Activated CD4-positive, CD25-positive, alpha-beta regulatory T cell treated with anti-CD3 and anti-CD28 coated beads, Interleukin-2, amount 50 U/mL, for 24 hours (primary cell): ENCODE data around the gene MAN2A2.

Source experiments
- ATAC-seq, 2 donors: fragments of 150-1000 bp; cut with Tn5 transposase; one replicate each; pipeline ENCODE4 v1.10.0; 2021; ENCODE audit warnings: mild to moderate bottlenecking in 1 of 2, moderate library complexity in 1 of 2

MAN2A2 gene

GRCh38 chr15:90902840-90903732, at the start of gene MAN2A2:
TSS of gene MAN2A2 (plus strand) at chr15:90903302. CDS start at chr15:90904208, 906 bp downstream.
- ATAC-seq: peak; percentile 64 to 70

GRCh38 chr15:90855139-90855538, 48.0 kb upstream of the MAN2A2 start:
- no peak for ATAC-seq

GRCh38 chr15:90857337-90857736, 45.8 kb upstream of the MAN2A2 start:
- ATAC-seq: no peak

- no peak for ATAC-seq
Observed at GRCh38 chr15:90857883-90858443, 45.1 kb upstream of the MAN2A2 start.

GRCh38 chr15:90859234-90860131, 43.6 kb upstream of the MAN2A2 start:
- no peak for ATAC-seq

GRCh38 chr15:90860450-90860849, 42.7 kb upstream of the MAN2A2 start:
- ATAC-seq: no peak

- no peak for ATAC-seq
Observed at GRCh38 chr15:90860942-90861675, 42.0 kb upstream of the MAN2A2 start.

- ATAC-seq: no peak
Observed at GRCh38 chr15:90862487-90862886, 40.6 kb upstream of the MAN2A2 start.

- no peak for ATAC-seq
Observed at GRCh38 chr15:90862964-90863778, 39.9 kb upstream of the MAN2A2 start.

GRCh38 chr15:90863987-90864386, 39.1 kb upstream of the MAN2A2 start:
- ATAC-seq: peak; percentile 25 to 65

GRCh38 chr15:90864507-90864906, 38.6 kb upstream of the MAN2A2 start:
- ATAC-seq: peak in 1 of 2 donors; percentile 28

- no peak for ATAC-seq
Observed at GRCh38 chr15:90865702-90866101, 37.4 kb upstream of the MAN2A2 start.

GRCh38 chr15:90866161-90866715, 36.9 kb upstream of the MAN2A2 start:
- no peak for ATAC-seq

GRCh38 chr15:90866800-90867199, 36.3 kb upstream of the MAN2A2 start:
- no peak for ATAC-seq

GRCh38 chr15:90868261-90868689, 34.8 kb upstream of the MAN2A2 start, which contains the start of gene FURIN:
TSS of gene FURIN (plus strand) at chr15:90868588. CDS start at chr15:90875741, 7,153 bp downstream.
- no peak for ATAC-seq

- ATAC-seq: no peak
Observed at GRCh38 chr15:90869140-90869541, 34.0 kb upstream of the MAN2A2 start.

GRCh38 chr15:90869601-90870353, 33.3 kb upstream of the MAN2A2 start:
- no peak for ATAC-seq

GRCh38 chr15:90870354-90871138, 32.6 kb upstream of the MAN2A2 start:
- ATAC-seq: no peak

- ATAC-seq: peak in 1 of 2 donors; percentile 17
Observed at GRCh38 chr15:90871139-90871715, 31.9 kb upstream of the MAN2A2 start.
